SH-SY5Y (cell line): ENCODE results near the gene DUSP5.

Experiments used
- GATA2 ChIP-seq: IDR thresholded peaks from 2 replicates; pipeline ENCODE4 v1.6.1; 2011; ENCODE audit warnings: mild to moderate bottlenecking, low read depth, low read length
- GATA3 ChIP-seq: IDR thresholded peaks from 2 replicates; pipeline ENCODE4 v1.6.1; 2011; ENCODE audit warnings: low read depth, mild to moderate bottlenecking, low read length, moderate library complexity

DUSP5 gene

DNA sequence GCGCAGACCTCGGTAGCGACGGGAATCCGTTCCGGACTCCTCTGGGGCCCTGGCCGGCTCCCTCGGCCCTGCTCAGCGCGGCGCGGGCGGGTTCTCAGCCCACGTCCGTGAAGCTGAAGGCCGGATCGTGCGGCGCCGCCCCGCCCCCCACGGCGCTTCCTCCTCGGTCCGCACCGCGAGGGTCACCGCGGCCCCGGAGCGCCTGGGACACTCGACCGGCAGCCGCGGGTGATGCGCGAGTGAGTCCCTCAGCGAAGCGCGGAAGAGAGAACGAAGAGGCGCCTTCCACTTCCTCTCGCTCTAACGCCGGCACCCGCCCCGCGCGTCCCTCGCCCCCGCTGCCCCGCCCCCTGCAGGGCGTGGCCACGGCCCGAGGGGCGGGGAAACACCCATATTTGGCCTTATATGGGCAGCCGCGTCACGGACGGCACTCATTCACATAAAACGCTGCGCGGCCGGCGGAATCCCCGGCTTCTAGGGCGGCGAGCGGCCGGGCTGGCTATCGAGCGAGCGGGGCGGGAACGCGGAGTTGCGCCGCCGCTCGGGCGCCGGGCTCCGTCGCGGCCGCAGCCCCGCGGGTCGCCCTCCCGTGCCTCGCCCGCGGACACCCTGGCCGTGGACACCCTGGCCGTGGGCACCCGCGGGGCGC is at the start of gene DUSP5:
Gene DUSP5 (plus strand): TSS at position 470 of the 649 bp plus-strand sequence. CDS start 215 bp downstream, outside the sequence.
- TF ChIP-seq GATA2 (no peak), GATA3 (no peak)

- TF ChIP-seq GATA2 = no peak
- no peak for TF ChIP-seq GATA3
These were observed 48.9 kb upstream of the DUSP5 start for GRCh38 chr10:110448682-110449418.

- TF ChIP-seq GATA2 (no peak), GATA3 (no peak)
These were observed 42.3 kb upstream of the DUSP5 start for GRCh38 chr10:110455446-110455845.

DNA sequence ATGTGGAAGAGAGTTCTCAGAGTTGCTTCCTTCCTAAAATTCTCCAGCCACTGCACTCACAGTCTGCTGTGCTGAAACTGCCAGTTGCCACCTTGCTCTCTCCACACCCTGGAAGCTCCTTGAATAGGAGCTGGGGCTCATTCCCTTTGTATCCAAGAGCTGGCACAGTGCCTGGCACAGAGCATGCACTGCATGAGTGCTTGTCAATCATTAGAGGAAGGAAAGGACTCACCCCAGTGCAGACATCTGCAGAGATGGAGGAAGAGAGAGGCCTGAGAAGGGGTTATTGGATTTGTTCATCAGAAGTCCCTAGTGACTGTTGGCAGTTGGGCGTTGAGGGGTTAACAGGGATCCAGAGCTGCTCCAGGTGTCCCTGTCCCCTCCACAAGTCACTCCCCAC is 41.7 kb upstream of the DUSP5 start:
- TF ChIP-seq GATA3 (no peak), GATA2 (no peak)

GRCh38 chr10:110456523-110457091 is 41.1 kb upstream of the DUSP5 start:
- TF ChIP-seq GATA3 = no peak
- no peak for TF ChIP-seq GATA2

DNA sequence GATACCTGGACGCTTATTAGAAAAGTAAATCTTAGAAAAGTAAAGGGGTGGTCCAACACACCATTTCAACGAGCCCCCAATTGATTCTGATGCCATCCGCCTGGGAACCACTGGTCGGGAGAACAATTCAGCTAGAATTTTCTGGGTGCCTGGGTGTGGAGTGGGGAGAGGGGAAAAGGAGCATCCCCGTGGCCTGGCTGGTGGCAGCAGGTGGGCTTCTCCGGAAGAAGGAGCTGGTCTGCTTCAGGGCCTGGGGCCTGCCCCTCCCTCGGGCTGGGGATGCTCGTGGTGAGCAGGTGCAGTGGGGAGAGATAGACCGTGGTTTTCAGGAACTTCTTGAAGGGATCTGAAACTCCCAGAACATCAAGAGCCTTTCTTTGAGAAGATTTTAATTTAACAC is 39.9 kb upstream of the DUSP5 start:
- TF ChIP-seq GATA3 (no peak), GATA2 (no peak)

DNA sequence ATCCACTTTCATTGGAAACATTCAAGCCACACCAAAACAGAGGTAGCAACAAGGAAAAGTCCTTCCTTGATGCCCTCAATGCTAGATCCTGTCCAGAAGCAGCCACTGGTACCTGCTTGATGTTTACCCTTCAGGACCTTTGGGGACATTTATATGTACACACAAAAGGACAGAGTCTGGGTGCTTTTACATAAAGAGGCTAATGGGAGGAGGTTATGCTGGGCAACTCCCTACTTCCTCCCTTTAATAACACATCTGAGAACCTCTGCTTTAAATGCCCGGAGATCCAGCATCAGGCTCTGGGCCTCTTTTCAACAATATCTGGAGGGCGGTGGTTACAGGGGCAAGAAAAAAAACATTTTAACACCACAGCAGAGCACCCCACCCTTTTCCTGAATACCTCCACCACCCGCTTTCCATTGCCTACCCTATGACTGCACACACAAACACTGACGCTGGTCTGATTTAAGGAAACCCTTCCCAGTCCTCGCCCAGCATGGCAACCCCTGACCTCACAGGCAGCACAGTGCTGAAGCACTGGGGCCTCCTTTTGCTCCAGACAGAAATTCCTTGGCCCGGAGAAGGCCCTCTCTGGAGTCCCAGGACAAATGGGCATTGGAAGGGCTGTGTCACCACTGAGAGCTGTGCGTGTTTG is 39.3 kb upstream of the DUSP5 start:
- TF ChIP-seq GATA3 (no peak), GATA2 (no peak)

- TF ChIP-seq GATA3 (no peak), GATA2 (no peak)
These were observed 38.1 kb upstream of the DUSP5 start for GRCh38 chr10:110459600-110459999.

DNA sequence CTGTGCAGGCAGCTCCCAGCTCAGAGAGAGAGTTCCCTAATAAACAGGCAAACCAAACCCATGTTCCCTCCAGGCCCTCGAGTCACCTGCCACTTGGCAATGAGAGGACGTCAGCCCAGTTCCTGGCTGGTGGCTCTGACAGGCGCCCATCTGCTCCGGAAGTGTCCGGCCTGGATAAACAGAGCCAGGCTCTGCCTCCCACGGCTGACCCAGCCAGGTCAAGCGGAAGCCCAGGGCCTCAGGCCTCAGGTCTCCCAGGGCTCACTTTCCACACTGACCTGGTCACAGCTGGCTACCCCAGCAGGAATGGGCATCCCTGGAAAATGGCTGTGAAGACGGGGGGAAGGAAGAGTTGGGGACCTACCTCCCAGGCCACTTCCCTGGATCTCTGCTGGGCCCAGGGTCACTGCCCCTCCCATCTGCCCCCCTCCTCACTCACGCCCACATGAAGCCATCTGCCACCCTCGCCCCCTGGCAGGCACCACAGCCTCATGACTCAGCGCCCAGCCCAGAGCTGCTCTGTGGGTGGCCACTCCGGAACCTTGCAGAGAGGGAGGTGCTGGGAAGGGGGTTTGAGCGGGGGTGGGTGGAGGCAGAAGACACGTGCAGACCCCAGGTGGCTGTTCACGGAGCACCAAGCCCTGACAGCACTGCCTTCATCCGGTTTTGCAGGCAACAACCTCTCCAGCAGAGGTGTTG is 37.4 kb upstream of the DUSP5 start:
- TF ChIP-seq GATA3 (no peak), GATA2 (no peak)

DNA sequence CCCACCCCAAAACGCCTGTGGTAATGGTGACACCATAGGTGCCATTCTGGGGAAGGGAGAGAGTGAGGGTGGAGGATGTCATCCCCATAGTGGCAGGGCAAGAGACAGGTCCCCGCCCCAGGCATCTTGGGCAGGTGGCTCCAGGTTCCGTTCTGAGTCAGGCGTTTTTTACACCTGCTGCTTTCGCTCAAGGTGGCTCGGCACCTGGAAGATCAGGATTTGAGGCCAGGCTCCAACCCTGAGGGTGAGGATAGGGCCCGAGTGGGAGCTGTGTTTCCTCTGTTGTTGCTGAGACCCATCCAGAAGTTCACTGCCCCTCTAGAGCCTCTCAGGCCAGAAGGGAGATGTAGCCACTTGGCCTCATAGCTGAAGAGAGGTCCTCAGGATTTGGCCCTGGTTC is 36.6 kb upstream of the DUSP5 start:
- TF ChIP-seq GATA3 (no peak), GATA2 (no peak)

- no peak for TF ChIP-seq GATA2
- TF ChIP-seq GATA3 = no peak
These were observed 36.2 kb upstream of the DUSP5 start for GRCh38 chr10:110461530-110461929.

DNA sequence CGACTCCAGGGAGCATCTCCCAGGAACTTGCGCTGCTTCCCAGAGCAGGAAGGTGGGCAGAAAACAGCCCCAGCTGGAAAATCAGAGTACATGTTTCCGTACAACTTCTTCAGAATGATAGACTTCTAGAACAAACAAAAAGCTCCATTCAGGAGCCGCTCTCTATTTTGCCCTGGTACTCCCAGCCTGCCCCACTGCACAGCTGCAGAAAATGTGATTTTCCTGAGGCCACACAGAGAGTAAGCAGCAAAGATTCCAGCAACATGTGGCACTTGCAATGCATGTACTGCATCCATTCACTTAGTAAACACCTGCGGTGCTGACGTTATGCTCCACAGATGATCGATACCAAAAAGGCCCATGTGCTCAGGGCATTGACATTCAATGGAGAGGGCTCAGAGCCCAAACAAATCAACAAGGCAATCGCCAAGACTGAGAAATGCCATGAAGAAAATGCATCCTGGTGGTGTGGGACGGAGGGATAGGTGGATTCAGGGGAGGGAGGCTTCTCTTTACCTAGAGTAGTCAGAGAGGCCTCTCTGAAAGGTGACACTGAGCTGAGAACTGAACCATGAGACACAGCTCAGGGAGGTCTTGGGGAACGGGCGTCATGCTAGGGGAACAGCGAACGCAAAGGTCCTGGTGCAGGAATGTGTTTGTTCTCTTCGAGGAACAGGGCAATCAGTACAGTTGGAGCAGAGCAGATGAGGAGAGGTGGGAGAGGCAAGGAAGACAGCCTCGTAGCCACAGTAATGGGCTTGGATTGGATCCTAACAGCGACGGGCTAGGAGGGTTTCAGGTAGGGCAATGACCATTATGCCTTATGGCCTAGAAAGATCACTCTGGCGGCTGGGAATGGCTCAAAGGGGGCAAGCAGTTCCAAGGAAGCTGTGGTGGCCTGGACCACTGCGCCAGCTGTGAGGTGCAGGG is 35.3 kb upstream of the DUSP5 start:
- no peak for TF ChIP-seq GATA2

- TF ChIP-seq GATA3 (no peak), GATA2 (no peak)
These were observed 26.1 kb upstream of the DUSP5 start for GRCh38 chr10:110471566-110472139.
